Omental fat pad (tissue), 4 donors: Measurements from ENCODE around the gene RAPGEF4. TPM values are rescaled to one million over a fixed set of nuclear protein-coding genes. Genes with fewer than 3 reads are reported as not detected.

Source experiments
- ATAC-seq: fragments of 150-250 bp; one replicate; pipeline ENCODE4 v1.9.1; 2016; ENCODE audit warnings: mild to moderate bottlenecking, moderate library complexity; ENCODE audit not compliant: low FRiP score
- DNase-seq: peaks from one replicate; pipeline ENCODE4 v3.0.0-alpha.2; 2019; ENCODE audit warnings: low spot score
- total RNA-seq, 4 donors: library from RNA; depleted of rRNA; stranded (reverse); fragments of >200 nt; gene quantifications; one replicate each; pipeline ENCODE4 v1.1.0, GENCODE V29; 2016
- TF ChIP-seq, protein P1 (sequence below), 3 donors: fragments of 450-650 bp; IDR thresholded peaks; one replicate each; pipeline ENCODE4 v1.5.1; 2016 to 2017; ENCODE audit warnings: antibody characterized with exemption in 3 of 3, mild to moderate bottlenecking in 3 of 3, moderate library complexity in 2 of 3

The RAPGEF4 gene
- total RNA-seq, 4 donors from 2014 or later = 11.7 to 25.6 (median 20.0) TPM

- TF ChIP-seq, protein P1, sequence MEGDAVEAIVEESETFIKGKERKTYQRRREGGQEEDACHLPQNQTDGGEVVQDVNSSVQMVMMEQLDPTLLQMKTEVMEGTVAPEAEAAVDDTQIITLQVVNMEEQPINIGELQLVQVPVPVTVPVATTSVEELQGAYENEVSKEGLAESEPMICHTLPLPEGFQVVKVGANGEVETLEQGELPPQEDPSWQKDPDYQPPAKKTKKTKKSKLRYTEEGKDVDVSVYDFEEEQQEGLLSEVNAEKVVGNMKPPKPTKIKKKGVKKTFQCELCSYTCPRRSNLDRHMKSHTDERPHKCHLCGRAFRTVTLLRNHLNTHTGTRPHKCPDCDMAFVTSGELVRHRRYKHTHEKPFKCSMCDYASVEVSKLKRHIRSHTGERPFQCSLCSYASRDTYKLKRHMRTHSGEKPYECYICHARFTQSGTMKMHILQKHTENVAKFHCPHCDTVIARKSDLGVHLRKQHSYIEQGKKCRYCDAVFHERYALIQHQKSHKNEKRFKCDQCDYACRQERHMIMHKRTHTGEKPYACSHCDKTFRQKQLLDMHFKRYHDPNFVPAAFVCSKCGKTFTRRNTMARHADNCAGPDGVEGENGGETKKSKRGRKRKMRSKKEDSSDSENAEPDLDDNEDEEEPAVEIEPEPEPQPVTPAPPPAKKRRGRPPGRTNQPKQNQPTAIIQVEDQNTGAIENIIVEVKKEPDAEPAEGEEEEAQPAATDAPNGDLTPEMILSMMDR (IDR thresholded peaks at IDR 0.05) = no peak
- ATAC-seq = no peak
- no peak for DNase-seq
Observed at GRCh38 chr2:172817411-172817810, 81.8 kb downstream of the RAPGEF4 start.

GRCh38 chr2:172819943-172820342 is 84.3 kb downstream of the RAPGEF4 start:
- ATAC-seq (no peak), DNase-seq (no peak)
- TF ChIP-seq, protein P1 (IDR thresholded peaks at IDR 0.05) = no peak

DNA sequence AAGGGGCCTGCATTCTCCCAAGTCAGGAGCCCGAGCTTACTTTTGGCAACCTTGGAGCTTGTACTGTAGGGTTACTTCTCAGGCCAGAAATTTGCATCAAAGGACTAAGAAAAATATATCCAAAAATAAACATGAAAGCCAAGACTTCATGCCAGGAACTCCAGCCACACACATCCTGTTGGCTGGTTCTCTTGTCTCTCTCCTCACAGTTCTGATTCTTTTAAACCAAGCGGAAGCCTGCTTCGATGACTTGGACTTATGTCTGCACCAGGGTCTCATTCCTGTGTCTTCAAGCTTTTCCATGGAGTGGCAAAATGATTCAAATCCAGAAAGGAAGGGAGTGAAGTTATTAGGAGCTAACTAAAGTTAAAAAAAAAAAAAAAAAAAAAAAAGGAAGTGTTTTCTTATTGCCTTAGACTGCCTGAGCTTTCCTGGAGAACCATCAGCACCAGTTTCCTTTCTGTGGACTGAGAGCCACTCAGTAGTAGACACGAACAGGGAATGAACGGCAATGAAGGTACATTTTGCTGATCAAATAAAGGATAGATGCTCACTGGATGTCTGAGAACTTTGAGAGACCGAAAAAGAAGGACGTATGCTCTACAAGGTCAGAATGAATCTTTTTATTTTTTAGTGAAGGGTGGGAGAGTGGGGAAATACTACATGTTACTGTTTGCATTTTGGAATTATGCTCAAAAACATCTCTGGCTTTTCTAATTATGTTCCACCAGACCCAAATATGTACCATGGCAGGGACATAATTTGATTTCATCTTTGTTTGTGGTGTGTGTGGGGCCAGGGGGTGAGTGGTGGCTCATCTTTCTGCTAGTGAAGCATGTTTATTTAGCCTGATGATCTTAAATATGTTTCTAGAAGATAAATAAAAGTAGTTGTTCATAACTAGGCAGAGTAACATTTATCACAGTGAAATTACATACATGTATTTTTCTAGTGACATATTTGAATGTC is 86.0 kb downstream of the RAPGEF4 start:
- TF ChIP-seq, protein P1 (IDR thresholded peaks at IDR 0.05) = no peak
- ATAC-seq (no peak), DNase-seq (no peak)

GRCh38 chr2:172822585-172822984 is 86.9 kb downstream of the RAPGEF4 start:
- DNase-seq (no peak), ATAC-seq (no peak)
- TF ChIP-seq, protein P1 (IDR thresholded peaks at IDR 0.05) = no peak

DNA sequence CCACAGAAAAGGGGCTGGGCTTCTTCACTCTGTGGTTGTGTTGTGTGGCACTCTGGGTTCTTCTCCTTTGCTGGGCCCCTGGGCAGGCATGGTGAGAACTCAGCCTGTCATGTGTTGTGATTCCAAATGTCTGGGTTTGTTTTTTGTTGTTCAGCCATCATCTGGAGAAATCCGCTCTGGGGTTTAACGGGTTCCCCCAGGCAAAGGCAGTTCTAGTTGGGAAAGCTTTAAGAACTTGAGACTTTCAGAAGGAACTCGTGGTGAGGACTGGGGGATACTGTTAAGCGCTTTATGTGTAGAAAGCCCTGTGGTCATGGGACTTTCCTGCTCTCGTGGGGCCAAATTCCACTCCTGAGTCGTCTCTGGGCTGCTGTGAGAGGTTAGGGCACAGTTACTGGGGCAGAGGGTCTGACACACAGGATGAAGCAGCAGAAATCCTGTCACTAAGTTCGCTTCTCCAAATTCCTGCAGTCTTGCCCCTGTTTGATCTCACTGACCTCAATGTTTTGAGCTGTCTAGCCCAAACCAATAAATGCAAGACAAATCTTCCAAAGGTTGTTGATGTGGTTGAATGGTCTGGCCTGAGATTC is 87.7 kb downstream of the RAPGEF4 start:
- no peak for ATAC-seq
- TF ChIP-seq, protein P1 (IDR thresholded peaks at IDR 0.05) = no peak

DNA sequence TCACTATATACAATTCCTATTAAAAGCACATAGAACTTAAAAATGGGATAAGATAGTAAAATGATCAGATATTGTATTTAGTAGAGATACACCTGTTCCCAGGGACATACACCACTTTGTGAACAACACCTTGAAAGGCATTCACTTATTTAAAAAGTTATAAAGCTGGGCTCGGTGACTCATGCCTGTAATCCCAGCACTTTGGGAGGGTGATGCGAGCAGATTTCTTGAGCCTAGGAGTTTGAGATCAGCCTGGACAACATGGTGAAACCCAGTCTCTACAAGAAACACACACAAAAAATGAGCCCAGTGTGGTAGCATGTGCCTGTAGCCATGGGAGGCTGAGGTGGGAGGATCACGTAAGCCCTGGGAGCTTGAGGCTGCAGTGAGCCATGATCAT is 90.9 kb downstream of the RAPGEF4 start:
- ATAC-seq = no peak
- no peak for DNase-seq
- TF ChIP-seq, protein P1 (IDR thresholded peaks at IDR 0.05) = no peak

More for the DNA sequence above, 87.7 kb downstream of the RAPGEF4 start:
- no peak for DNase-seq
